ENCODE results near the gene MSMB.
"Not testable (repeated sequence)": the region's sequence is repeated elsewhere in the genome, so short reads cannot be mapped to it uniquely, and the experiment has no call there.

MSMB gene

DNA sequence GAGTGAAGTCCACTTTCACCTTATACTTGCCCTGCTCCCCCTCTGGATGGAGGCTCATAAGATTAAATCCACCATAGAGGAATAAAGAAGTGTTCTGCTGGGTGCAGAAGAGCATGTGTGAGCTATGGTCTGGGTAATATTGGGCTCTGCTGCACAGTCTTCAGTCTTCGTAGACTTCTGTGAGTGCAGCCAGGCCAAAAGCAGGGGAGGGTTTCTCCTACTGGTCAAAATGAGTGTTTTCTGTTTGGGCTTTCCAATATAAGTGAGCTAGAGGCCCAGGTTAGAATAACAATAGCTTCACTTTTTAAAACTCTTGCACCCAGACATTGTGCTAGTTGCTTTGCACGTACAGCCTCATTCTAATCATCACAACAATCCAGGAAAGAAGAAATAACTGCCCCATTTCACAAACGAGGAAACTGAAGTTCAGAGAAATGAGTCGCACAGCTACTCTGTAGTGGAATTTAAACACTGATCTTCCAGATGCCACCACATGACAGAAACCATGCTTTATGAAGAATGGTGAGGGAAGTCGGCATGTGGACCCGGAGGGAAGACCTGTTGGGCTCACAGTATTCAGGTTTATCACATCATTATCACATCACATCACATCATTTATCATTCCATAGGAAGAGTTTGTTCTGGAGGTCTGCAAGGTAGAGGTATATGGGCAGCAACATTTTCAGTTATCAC, 23.8 kb upstream of the MSMB start:
- DNase-seq (ENCODE audit: low spot score) = no peak

DNA sequence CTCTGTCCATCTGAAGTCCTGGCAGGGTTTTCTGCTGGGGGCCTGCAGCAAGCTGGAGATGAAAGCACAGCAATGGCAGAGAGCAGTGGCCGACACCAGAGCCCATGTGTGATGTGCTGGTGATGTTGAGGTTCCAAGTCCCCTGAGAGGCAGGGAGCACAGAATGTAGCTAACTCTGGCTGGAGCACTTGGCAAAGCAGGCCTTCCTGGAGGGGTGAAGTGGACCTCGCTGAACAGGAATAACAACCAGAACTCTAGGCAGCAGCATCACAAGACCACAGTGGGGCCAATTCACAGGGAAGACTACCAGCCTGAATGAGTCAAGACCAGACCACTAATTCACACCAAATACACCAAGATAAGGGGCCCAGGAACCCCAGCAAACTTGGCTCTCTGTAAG, 22.8 kb upstream of the MSMB start:
- DNase-seq (ENCODE audit: low spot score) = no peak

DNA sequence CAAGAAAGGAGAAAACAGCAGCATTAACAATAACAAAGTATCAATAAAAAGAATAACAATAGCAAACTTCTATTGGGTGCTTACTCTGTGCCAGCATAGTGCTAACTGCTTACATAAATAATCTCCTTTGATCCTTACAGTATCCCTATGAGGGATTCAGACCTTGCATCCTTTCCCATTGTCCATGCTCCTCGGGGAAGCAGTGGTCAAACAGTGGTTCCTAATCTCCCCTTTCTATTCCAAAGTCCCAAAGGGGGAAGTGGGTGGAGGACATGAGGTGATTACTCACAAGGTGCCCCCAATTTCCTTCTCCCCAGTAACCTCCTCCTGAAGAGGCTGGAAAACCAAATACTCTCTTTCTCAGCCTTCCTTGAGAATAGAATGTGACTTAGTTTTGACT, 22.0 kb upstream of the MSMB start:
- no peak for DNase-seq (ENCODE audit: low spot score)

DNA sequence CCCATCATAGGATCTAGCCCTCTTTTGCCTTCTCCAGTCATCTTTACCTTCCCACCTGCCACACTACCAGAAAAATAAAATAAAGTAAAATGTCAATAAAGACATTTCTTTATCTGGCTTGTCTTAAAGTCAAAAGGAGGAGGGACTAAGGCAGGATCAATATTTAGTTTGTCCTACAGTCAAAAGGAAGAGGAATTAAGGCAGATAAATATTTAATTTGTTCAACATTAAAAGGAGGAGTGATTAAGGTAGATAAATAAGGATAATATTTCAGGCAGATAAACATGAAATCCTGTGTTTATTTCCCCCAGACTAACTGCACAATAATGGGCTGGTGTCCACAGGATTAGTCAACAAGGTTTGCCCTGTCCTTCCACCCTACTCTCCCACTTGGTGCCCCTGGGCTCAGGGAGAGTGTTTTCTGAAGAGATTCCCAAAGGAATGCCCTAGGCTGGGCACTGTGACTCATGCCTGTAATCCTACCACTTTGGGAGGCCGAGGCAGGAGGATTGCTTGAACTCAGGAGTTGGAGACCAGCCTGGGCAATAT, 18.3 kb upstream of the MSMB start:
- DNase-seq (ENCODE audit: low spot score) = no peak

DNA sequence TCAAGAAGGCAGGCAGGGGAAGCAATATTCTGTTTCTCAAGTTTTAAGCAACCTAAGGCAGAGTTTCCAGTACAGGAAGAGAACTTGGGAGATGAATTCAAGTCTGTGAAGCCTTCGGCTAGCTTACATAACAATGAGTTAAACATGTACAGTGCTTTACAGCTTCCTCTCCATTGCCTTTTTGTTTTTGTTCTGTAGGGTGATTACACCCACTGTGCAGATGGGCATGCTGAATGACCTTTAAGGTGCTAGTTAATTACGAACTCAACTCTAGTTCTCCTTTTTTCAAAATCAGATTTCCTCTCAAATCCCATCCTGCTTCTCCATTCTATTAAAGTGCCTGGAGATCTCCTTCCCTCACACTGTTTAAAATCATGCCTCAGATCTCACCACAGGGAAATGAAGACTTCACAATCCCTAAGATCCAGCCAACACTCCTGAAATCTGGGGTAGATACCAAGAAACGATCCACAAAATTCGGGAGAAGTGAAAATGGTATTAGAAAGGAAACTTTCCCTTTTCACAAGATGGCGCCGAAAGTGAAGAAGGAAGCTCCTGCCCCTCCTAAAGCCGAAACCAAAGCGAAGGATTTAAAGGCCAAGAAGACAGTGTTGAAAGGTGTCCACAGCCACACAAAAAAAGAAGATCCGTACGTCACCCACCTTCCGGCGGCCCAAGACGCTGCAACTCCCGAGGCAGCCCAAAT, 16.8 kb upstream of the MSMB start:
- no peak for DNase-seq (ENCODE audit: low spot score)

DNA sequence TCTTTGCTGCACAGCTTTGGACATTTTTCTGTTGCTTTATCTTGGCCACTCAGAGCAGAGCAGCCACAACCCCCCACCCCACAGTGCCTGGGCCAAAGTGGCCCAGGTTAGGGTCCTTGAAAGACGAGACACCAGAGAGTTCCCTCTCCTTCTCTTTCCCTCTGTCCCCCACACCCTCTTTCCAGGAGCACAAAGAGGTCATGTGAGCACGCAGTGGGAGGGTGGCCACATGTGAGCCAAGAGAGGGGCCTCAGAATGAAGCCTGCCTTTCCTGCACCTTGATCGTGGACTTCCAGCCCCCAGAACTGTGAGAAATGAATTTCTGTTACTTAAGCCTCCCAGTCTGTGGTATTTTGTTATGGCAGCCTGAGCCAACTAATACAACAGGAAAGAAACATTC, 14.6 kb upstream of the MSMB start:
- no peak for DNase-seq (ENCODE audit: low spot score)

DNA sequence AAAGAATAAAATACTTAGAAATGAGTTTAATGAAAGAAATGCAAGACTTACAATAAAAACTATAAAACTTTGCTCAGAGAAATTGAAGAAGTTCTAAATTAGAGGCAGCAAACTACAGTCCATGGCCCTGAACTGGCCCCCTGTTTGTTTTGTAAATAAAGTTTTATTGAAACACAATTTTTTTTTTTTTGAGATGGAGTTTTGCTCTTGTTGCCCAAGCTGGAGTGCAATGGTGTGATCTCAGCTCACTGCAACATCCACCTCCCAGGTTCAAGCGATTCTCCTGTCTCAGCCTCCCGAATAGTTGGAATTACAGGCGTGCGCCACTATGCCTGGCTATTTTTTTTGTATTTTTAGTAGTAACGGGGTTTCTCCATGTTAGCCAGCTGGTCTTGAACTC, 11.9 kb upstream of the MSMB start:
- not testable (repeated sequence) for DNase-seq (ENCODE audit: low spot score)

DNA sequence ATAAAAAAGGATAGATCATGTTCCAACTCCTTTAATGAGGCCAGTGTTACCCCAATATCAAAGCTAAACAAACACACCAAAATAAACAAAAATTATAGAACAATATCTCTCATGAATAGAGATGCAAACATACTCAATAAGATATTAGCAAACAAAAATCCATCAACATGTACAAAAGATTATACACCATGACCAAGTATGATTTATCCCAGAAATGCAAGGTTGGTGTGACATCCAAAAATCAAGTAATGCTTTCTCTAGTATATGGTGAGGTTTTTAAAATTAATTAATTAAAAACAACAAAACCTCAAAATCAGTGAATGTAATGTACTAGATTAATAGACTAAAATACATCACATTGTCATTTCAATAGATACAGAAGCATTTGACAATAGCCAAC, 11.0 kb upstream of the MSMB start:
- no peak for DNase-seq (ENCODE audit: low spot score)

DNA sequence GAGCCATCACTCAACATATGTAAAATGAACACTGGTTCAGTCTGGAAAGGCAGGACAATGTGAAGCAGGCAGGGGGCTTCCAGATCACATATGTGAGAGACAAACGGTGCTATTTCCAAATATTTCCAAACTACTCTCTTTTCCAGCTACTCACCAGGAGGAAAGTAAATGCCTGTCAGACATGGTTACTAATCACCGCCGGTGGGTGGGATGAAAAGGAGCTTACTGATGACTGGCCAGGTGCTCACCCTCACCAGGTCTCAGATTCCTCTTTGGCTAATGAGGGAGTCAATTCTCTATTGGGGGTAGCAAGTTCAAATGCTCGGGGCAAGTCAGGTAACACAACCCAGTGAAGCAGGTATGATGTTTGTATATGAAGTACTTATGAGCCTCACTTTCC, 9.7 kb upstream of the MSMB start:
- DNase-seq (ENCODE audit: low spot score) = no peak

DNA sequence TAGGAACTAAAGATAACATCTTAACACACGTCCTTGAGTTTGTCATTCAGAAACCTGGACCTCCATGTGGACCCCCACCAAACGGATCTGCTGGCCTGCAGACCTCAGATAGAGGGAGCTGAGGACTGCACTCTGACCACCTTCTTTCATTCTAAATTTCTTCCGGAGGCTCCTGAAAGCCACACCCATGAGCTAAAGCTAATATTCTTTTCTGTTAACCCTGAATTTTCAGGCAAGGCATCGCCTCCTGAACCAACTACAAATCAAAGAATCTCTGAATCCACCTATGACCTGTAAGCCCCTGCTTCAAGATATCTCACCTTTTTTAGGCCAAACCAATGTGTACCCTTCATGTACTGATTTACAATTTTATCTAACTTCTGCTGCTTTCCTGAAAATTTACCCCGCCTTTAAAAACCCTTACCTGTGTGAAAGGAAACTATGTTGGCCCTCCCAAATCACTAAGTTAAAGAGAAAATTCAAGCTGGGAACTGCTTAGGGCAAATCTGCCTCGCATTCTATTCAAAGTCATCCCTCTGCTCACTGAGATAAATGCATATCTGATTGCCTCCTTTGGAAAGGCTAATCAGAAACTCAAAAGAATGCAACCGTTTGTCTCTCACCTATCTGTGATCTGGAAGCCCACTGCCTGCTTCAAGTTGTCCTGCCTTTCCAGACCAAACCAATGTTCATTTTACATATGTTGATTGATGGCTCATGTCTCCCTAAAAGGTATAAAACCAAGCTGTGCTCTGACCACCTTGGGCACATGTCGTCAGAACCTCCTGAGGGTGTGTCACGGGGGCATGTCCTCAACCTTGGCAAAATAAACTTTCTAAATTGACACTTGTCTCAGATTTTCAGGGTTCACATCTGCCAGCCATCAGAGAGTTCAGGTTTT, 7.7 kb upstream of the MSMB start:
- no peak for DNase-seq (ENCODE audit: low spot score)

DNA sequence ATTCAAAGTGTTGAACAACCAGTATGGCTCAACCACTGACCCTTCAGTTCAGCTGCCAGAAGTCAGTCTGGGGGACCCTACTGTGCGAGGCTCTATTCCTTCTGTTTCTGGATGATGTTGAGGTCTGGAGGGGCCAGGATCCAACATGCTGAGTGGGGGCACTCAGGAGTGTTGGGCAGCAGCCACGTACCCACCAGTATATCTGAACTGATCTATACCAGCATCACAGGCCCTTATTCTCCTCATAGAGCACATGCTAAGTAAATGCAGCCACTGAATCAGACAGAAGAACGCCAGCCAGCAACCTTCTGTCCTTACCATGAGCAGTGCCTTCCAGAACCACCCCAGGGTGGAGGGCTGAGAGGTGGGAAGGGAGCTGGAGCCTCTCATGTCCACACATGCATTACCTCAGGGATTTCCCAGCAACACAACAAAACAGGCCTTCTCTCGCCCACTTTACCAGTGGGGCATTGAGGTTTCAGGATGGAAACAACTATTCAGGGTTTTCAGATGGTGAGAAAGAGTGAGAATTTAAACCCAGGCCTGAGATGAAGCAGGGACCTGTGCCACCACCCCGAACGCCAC, 6.8 kb upstream of the MSMB start:
- DNase-seq (ENCODE audit: low spot score) = no peak

DNA sequence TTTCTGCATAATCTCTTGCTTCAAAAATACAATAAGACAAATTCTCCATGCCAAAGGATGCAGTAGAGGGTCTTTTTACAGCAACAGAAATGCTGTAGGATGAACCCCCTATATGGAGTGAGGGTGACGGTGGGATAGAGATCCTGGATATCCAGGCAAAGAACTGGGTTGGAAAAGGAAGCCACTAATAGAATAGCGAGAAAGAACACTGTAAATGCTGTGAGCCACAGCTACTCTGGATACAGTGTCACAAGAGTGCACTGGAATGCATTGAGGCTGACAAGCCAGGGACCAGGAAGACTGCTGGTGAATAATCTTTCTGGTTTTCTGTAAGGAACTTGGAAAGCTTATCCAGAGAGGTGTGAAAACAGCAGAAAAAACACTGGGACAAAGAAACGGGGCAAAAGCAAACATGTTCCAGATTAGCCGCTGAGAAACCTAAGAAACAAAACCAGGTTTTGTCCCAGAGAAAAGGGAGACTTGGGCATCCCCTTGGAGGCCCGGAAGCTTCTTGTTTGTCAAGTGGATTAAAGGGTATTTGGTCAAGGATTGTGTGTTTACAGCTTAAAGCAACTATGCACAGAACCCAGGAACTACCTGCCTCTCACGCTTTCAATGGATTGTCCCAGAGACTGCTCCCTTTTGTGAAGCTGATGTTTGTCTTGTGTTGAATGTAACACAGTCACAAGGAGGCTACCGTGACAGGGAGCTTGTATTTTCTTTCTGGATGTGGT, 6.2 kb upstream of the MSMB start:
- no peak for DNase-seq (ENCODE audit: low spot score)

DNA sequence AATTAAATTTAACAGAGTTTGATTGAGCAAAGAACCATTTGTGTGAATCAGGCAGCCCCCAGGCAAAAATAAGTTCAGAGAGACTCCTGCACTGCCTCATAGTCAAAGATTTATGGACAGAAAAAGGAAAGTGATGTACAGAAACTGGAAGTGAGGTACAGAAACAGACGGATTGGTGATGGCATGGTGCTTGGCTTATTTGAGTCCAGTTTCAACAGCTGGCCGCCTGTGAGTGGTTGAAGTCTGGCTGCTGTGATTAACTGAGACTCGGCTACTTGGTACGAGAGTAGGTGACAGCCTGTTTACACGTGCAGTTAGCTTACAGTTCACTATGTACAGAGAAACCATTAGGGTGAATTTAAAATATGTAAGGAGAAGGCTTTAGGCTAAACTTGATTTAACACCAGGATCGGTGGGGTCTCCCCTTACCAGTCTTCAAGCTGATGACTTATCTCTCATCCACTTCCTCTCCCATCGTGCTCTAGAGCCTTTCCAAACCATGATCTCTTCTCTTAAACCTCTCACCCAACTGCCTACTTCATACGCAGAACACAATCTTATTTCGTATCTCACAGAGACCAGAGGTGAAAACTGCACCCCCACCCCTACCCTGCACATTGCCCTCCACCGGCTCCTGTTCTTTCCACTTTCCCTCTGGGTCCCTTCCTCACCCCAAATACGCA, 5.0 kb upstream of the MSMB start:
- DNase-seq (ENCODE audit: low spot score) = no peak

DNA sequence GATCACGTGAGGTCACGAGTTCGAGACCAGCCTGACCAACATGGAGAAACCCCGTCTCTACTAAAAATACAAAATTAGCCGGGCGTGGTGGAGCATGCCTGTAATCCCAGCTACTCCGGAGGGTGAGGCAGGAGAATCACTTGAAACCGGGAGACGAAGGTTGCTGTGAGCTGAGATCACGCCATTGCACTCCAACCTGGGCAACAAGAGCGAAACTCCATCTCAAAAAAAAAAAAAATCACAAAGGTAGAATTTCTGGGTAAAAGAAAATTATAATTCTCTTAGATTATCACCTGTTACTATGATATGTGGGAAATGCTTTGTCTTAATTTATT, 3.4 kb upstream of the MSMB start:
- DNase-seq (ENCODE audit: low spot score) = not testable (repeated sequence)

DNA sequence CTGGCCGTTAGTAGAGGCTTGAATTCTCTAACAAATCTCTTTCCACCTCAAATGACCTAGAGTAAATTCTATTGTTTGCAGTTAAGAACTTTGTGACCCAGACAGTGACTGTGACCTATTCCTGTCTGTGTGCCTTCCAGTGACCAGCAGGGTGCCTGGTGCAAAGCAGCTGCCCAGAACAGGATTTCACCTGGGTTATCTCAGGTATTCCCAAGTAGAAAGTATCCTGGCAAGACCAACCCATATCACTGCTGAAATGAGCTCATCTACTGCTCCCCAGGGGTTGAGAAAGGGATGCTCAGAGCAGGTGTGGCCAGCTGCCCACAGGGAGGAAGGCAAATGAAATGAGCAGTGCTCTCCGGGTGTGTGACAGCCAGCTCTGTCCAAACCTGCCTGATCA, 2.1 kb upstream of the MSMB start:
- no peak for DNase-seq (ENCODE audit: low spot score)

DNA sequence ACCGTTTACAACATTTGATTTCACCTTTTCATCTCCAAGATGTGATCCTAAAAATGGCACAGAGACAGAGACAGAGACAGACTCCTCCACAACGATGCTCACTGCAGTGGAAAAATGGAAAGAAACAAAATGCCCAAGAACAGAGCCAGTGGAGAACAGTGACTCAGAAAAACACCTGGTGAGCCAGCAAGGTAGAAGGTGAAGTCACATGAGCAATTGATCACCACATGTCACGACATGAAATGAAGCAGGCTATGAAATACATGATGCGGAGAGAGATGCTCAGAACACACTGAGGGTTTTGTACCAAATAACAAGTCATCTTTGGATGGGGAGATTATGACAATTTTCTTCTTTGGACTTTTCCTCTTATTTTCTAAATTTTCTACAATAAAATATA, 3.5 kb downstream of the MSMB start:
- DNase-seq (ENCODE audit: low spot score) = no peak

DNA sequence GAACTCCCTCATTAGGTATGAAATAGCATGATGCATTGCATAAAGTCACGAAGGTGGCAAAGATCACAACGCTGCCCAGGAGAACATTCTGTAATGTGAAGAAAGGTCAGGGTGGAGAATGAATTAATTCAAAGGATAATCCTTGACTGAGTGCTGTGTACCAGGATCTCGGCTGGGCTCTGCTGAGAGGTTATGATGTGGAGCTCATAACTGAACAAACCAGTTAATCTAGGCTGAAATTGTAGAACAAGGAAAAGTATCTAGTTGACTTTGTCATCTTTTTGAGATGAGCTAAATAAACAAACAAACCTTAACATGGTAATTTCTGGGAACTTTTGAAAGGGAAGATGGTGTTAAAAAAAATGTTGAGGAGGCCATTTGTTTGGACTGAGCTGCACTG, 6.1 kb downstream of the MSMB start:
- DNase-seq (ENCODE audit: low spot score) = no peak

DNA sequence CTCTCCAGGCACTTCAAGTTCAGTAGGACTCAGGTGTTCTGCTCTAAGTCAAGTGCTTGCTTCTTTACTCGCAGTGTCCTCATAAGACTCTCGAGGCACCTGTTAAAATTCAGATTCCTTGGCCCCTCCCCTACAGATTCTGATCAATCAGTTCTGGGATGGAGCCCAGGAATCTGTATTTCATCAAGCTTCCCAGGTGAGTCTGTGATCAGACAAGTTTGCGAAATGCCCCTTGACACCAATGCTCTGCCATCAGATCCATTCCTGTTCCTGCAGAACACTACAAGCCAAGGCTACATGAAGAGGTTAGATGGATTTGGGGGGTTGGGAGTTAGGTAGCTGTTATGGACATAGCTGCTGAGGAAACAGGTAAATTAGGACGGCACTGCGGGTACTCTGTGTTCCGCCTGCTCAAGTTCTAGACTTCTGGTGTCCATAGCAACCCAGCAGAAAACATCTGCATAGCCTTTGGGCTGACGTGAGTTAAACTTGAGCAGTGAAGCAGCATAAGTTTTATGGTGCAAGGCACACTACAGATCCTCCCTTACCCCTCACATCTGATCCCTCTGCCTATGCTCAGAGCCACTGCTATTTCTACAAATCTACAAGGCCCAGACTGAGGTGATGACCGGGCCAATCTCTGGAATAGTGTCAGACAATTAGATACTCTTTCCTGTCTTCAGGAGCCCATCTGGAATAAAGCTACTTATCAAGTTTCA, 8.8 kb downstream of the MSMB start:
- no peak for DNase-seq (ENCODE audit: low spot score)

DNA sequence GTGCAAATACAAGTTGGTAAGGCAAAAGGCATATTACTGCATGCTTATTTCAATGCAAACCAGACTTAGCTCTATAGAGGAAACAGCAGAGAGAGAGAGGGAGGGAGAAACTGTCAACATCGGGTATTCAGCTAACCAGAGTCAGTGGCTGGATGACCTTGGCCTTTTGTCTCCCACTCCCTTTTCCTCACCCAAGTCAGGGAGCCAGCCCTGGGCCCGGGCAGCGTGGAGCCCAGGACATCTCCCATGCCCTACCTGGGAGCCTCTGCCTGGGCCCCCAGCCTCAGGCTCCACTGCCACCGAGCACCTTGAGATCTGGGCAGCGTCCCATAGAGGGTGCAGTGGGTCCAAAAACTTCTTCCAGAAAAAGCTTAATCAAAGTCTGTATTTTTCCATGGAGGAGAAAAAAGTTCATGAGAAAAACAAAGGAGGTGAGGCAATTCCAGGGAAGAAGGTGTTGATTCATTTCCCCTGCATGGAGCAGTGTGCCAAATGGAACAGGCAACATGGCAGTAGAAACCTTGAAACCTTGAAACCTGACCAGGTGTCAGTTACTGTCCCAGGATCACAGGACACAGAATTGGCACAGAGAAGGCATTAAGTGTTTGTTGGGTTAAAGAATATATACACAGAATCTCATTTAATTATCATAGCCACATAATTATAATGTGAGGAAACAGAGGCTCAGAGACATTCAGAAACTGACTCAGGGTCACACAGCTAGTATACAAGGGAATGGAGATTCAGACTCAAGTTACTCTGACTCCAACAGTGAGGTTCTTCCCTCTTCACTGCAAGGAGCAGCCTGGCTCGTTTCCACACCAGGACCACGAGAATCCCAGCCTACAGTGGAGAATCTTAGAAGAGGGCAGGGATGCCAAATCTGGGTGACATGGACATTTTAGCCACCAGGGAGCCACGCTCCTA, 9.9 kb downstream of the MSMB start:
- DNase-seq (ENCODE audit: low spot score) = no peak

Data from GM03348 (cell line).